GM21360 (cell line): ENCODE data around the gene UQCC3.
"Not testable (repeated sequence)": the region's sequence is repeated elsewhere in the genome, so short reads cannot be mapped to it uniquely, and the experiment has no call there.

Experiments
- ATAC-seq: cut with Tn5 transposase; IDR thresholded peaks from one replicate; pipeline ENCODE4 v1.9.1; 2021; ENCODE audit warnings: mild to moderate bottlenecking, moderate library complexity; ENCODE audit not compliant: unreplicated experiment

Gene UQCC3

DNA sequence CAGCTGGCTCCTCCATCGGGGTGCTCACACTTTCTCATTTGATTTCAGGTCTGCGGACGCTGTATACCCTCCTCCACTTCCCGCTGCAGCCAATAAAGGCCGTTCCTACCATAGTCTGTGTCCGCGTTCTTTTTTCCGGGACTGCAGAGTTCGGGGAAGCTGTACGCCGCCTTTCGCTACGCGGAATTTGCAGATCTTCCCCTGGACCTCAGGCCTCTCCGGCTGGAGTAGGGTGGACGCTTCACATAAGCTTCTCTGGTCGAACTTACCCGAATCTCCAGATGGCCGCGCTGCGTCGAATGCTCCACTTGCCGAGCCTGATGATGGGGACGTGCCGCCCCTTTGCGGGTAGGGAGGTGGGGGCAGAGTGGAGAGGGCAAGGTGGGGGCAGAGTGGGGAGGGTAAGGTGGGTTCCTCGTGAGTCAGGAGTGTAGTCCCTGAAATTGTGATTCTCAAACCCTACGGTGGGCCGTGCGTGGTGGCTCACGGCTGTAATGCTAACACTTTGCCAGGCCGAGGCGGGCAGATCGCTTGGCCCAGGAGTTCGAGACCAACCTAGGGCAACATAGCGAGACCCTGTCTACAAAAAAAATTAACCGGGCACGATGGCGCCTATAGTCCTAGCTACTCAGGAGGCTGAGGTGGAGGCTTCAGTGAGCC, 5.7 kb upstream of the UQCC3 start:
- peak; percentile 13 for ATAC-seq

DNA sequence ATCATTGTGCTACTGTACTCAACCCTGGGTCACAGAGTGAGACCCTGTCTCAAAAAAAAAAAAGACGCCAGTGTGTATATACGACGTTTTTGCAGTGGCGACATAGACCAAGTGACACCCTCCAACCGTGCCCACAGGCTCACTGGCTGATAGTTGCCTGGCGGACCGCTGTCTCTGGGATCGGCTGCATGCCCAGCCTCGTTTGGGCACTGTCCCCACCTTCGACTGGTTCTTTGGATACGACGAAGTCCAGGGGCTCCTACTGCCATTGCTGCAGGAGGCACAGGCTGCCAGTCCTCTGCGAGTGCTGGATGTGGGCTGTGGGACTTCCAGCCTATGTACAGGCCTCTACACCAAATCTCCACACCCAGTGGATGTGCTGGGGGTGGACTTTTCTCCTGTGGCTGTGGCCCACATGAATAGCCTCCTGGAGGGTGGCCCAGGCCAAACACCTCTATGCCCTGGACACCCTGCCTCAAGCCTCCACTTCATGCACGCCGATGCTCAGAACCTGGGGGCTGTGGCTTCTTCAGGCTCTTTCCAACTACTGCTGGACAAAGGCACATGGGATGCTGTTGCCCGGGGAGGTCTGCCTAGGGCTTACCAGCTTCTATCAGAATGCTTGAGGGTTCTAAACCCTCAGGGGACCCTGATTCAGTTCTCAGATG, 5.1 kb upstream of the UQCC3 start:
- ATAC-seq, result no peak

DNA sequence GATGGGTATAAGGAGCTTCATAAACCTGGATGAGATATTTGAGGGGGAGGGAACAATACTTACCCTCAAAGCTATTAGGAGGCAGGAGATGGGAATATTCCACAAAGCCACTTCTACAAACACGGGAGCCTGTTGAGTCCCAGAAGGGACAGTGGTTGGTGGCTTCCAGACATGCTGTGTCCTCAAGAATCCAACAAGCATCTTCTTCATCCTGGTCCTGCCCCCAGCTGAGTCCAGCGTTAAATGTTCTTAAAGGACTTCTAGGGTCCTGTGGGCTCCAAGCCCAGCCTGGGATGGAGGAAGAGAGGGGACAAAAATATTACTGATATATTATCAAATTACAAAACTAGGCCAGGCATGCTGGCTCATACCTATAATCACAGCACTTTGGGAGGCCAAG, 4.0 kb upstream of the UQCC3 start:
- no peak for ATAC-seq

DNA sequence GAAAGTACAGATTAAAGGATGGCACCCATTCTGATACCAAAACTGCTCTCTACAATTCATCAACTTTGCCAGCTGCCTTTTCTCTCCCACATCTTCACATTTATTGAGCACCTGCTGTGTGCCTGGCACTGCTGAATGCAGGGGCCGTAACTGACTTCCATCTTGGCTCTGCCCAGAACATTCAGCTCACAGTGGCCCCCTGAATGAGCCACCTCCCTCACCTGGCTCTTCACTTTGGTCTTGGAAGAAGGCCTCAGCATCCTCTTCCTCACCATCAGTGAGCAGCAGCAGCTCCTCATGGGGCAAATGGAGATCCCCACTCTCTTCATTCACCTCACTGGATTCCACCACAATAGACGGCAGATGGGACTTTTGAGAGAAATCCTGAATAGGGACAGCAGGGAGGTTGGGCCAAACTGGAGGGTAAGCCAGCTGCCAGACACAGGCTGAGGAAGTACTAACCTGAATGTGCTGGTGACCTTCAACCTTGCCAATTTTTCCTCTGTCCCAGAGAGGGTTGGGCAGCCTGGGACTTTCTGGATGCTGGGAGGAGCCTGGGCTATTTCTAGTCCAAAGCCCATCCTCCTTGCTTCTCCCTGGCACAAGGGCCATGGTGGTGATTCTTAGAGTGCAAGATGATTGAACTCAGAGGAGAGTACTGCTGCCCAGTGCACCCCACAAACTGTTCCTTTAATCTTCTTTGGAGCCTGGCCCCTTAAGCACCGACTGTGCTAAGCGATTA, 1.9 kb upstream of the UQCC3 start:
- ATAC-seq, result no peak

DNA sequence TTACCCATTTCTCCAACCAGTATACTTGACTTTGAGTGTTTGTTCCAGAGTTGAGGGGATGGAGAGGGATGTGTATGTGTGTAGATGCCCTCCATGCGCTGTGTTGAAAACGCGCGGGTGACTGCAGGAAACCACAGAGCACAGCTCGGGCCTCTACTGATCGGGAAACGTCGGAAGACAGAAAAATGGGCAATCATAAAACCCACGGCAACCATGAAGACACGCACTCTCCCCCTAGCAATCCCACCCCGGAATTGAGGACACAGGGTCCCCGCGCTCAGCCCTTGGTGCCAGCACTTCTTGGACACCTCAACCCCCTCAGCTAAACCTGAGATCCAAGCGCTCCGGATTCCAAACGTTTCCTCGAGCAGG, 251 bp upstream of the UQCC3 start:
- no peak for ATAC-seq

DNA sequence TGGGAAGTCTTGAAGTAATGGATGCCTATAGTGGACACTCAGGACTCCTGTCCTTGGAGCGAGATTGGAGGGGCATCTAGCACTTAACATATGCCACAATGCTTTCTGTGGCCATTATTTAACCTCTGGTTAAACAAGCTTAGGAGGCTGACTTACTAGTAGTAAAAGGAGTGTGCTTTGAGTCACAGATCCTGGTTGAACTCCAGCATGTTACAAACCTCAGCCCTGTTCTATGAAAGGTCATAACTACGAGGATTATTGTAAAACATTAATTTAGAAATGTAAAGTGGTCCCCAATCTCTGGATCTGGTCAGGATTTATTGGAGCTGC, 1.7 kb downstream of the UQCC3 start:
- ATAC-seq, result no peak

DNA sequence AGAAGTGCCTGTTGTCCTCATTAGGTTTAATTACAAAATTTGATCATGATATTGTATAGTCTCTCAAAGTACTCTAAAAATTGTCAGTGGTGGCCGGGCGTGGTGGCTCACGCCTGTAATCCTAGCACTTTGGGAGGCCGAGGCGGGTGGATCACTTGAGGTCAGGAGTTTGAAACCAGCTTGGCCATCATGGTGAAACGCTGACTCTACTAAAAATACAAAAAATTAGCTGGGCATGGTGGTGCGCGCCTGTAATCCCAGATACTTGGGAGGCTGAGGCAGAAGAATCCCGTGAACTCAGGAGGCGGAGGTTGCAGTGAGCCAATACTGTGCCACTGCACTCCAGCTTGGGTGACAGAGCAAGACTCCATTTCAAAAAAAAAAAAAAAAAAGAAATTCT, 3.9 kb downstream of the UQCC3 start:
- not testable (repeated sequence) for ATAC-seq

DNA sequence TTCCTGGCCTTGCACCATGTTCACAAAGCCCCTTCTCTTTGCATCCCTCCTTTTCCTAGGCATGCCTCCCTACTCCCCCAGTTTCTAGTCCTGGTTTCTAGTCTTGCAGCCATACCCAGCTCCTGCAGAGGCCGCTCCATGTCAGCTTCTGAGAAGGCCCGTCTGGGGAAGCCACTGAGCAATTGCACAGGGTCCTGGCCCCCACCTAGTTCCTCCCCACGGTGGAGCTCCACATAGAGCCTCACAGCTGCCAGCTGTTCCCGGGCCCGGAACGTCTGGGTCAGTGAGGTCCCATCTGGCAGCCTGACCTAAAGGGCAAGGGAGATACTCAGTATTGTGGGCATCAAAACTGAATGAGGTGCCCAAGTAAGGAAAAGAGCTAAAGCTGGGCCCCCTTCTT, 5.2 kb downstream of the UQCC3 start:
- ATAC-seq, result no peak

DNA sequence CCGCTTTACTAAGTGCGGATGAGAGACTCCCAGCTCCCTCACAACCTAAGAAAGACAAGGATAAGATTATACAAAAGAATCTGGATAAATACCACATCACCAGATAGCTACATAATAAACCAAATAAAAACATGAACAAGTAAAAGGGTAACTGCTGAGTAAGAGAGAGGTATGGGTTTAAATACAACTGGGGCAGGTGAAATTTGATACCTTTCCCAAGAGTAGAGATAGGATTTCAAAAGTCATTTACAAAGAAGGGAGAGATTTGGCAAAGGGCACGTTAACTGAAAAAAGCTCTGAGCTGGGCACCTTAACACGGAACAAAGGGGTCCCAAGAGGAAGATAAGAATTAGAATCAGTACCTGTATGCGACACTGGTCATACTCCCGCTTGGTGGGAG, 5.7 kb downstream of the UQCC3 start:
- no peak for ATAC-seq

DNA sequence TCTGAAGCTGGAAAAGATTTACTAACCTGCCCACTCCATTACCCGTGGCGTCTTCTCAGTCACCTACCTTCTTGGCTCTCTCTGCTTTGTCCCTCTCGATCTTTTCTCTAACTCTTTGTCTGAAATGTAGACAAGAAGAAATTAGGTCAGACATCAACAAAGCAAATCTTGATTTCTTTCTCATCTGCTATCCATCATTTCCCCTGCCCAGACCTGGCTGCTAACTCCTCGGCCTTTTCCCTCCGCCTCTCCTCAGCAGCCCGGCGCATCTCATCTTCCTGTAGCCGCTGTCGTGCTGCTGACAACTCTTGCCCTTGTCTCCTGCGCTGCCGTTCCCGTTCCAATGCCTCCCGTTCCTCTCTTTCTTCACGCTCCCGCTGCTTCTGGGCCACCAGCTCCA, 6.2 kb downstream of the UQCC3 start:
- ATAC-seq, result no peak

DNA sequence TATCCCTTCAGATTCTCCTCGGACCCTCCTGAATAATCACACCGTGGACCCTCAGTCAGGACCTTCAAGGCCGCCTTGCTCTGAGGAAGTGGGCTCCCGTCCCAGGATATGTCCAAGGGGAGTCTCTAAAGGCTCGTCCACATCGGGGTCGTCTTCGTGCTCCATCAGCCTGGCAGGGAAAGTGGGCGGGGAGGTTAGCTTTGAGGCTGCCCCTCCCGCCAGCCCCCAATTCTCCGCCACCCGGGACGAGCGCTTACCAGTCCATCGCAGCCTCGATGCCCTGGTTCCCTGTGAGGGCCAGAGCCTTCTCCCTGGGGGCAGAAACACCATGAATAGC, 6.9 kb downstream of the UQCC3 start:
- ATAC-seq, result no peak

DNA sequence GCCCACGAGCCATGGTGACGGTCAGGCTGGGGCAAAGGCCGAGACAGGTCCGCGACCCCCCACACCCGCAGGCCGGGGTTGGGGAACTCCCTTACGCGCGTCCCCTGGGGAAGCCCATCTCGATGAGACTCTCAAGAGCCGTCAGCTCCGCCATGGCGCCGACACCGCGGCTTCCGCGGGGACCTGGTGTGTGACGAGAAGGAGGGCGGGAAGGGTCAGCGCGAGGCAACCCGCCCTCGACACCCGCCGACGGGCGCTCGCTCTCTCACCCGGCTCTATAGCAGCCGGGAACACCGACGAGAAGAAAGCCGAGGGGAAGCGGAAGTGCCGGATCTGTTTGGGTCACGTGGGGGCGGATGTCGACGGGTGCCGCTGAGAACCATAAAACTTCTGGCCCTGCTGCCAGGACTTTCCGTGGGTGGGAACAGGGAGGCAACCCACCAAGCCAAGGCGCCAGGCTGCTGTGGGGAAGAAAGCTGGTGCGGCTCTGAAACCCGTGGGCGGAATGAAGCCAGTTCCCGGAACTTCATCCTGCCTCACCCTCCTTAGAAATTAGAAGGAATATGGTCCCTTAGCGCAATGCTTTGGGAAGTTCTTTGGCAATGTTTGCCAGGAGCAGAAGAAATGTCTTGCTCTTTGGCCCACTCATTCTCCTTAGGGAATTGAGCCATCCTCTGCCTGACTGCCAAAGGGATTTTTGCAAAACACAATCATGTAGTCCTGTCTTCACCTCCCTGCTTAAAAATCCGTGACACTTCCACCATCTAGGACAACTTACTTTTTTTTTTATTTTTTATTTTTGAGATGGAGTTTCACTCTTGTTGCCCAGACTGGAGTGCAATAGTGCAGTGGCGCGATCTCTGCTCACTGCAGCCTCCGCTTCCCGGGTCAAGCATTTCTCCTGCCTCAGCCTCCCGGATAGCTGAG, 7.6 kb downstream of the UQCC3 start, which contains the start of gene UBXN1:
Gene UBXN1, minus strand, starts transcription at position 304 of the 927 bp plus-strand sequence. Its CDS starts 150 bp downstream, at position 154.
- peak; percentile 65 for ATAC-seq

DNA sequence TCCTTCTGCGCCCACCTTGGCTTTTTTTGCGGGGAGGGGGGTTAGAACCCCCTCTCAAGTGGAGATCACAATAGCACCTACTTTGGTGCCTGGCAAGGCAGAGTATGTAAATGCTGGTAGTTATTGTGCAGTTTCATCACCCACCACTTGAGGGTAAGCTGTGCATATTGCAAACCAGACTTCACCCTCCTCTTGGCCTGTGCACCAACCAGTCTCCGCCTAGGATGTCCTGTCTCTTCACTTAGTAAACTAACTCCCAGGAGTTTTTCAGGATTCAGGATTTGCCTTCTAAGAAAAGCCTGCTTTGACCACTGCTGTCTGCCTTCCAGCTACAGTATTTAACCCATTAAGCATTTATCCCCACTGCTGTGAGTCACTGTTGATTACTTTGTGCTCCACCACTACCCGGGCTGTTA, 9.4 kb downstream of the UQCC3 start:
- ATAC-seq, result no peak

DNA sequence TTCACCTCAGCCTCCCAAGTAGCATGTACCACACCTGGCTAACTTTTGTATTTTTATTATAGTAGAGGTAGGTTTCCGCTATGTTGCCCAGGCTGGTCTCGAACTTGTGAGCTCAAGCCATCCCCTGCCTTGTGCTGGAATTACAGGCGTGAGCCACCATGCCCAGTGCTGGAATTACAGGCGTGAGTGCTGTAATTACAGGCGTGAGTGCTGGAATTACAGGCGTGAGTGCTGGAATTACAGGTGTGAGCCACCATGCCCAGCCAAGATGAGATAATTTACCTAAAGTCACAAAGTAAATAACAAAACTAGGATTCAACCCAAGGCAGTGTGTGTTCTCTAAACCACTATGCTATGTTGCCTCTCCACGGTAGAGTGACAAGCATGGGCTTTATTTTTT, 11.0 kb downstream of the UQCC3 start:
- no peak for ATAC-seq

DNA sequence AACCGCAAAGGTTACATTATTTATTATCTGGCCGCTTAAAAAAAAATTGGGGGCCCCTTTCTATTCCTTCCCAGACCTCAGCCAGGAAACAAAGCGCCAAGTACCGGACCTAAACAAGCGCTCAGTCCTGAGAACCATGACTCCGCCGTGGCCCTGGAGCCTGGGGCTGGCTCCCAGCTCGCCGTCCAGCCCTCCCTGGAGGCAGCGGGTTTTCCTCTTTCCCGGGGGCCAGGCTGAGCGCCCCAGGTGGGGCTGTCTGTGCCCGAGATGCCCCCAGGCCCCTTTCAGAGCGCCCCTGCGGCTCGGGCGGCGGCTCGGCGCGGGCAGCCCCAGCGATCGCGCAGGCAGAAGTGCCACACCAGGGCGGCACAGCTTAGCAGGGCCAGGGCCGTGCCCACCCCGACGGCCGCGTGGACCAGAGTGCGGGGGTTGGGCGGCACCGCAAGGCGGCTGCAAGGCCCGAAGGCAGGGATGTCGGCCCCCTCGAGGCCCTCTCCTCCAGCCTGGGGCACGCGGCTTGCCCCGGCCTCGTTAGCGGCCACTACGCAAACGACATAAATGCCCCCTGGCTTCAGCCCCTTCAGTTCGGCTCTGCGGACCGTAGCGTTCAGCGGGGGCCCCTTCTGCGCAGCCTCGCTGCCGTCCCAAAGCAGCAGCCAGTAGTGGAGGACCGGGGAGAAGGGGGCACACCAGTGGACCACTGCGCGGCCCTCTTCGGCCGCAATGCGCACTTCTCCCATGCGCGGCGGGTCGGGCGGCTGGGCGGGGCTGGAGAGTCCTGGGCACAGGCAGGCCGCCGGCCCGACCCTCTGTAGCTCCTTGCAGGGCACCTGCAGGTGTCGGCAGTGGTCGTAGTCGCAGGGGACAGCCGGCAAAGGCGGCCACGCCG, 16.3 kb downstream of the UQCC3 start:
- no peak for ATAC-seq

DNA sequence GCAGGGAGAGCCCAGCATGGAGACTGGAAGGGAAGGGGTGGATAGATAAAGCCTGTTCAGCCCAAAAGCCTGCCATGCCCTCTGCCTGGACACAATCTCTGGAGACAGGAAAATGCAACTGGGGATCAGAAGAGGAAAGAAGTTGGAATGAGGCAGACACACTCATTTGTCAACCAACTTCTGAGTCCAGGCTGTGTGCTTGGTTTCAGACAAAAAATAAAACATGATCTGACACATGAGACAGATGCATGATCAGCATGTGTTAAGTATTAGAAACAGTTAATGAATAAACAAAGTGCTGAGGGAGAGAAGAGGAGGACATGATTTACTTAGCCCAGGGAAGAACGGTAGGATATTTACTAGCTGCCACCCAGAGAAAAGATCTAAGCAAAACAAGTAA, 17.0 kb downstream of the UQCC3 start:
- no peak for ATAC-seq

DNA sequence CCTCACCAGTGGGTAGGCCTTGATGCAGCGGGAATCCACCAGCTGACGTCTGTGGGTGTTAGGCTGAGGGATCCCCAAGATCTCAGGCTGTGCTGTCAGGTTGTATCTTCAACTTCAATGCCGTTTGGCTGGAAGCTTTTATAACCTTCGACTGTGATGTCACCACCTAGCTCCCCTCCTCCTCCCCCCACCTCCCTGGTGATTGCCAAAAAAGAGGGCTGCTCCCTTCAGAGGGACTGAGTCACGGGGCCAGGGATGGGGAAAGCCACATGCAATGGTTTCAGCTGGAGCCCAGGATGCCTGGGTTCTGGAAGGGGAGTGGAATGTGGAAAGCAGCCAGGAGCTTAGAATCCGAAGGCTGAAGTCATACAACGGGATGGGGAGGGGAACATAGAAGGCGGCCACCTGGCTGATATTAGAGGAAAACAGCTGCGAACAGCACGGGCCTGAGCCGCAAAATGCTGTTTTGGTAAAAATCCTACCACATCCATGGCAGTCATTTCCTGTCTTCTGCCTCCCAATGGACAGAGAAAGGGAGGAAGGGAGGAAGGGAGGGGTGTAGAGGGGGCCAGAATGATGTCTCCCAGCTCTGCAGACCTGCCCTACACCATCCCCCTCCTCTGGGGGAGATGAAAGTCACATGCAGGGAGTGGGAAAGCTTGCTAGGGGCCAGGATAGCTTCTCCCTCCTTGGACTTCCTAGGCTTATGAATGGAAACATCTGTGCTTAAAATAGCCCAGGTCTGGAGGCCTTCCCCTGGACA, 18.1 kb downstream of the UQCC3 start, which contains the start of gene LRRN4CL:
Gene LRRN4CL, minus strand, starts transcription at position 110 of the 763 bp plus-strand sequence. CDS start 1,022 bp downstream, outside the sequence.
- no peak for ATAC-seq

DNA sequence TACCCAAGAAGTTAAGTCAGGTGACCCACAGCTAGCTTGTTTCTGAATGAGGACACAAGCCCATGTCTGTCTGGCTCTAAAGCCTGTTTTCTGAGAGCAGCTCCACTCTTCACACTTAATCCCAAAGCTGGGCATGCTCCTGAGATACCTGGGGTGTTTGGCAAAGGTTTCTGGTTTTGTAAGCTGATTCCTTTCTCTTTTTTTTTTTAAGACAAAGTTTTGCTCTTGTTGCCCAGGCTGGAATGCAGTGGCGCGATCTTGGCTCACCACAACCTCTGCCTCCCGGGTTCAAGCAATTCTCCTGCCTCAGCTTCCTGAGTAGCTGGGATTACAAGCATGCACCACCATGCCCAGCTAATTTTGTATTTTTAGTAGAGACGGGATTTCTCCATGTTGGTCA, 22.2 kb downstream of the UQCC3 start:
- not testable (repeated sequence) for ATAC-seq

DNA sequence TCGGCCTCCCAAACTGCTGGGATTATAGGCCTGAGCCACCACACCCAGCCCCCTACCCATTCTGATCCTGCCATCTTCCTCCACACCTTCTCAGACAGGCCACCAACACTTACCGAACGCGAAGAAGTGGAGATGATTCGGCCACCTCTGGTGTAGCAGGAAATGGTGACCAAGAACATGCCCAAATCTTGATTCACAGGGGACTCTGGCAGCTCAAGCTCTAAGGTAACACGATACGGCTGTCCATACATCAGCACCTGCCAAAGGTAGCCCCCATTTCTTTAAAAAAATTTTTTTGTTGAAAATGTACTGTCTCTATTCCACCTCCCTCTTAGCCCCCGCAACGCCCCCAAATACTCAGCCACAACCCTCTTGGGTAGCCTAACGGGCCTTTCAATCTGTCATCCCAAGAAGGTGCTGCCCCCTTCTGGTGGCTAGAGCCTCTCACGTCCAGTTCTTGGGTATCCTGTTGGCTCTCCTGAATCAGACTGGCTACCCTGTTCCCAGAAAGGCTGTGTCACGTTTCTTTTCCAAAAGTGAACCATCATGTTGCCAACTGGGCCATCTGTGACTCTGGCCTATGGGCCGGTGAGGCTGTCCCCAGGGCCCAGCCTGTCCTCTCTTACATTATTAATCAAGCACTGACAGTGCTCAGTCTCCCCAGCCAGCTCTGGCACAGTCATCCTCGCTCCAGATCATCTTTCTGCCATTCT, 23.1 kb downstream of the UQCC3 start:
- ATAC-seq, result no peak
